Activated CD4-positive, alpha-beta memory T cell treated with anti-CD3 and anti-CD28 coated beads for 36 hours (primary cell): Measurements from ENCODE around the gene SNTA1. TPM values are rescaled to one million over a fixed set of nuclear protein-coding genes. Genes with fewer than 3 reads are reported as not detected.
"Not testable (repeated sequence)": the region's sequence is repeated elsewhere in the genome, so short reads cannot be mapped to it uniquely, and the experiment has no call there.

ENCODE experiments used
- CTCF ChIA-PET: fragments of 350-600 bp; sonication (Branson Sonifier 250); formaldehyde crosslinking; loops from one replicate; lab custom pipeline; 2021; ENCODE audit warnings: antibody characterized with exemption, inconsistent platforms; lab: Charles Lee
- POLR2A ChIA-PET: fragments of 350-600 bp; sonication (Branson Sonifier 250); formaldehyde crosslinking; loops from one replicate; lab custom pipeline; 2021; ENCODE audit warnings: antibody characterized with exemption; lab: Charles Lee
- DNase-seq: peaks from one replicate; pipeline ENCODE4 v3.0.0-alpha.2; 2020
- H3K27ac Mint-ChIP-seq: one replicate; pipeline ENCODE4 v1.8.0; 2021; ENCODE audit warnings: mixed read lengths
- H3K27me3 Mint-ChIP-seq: one replicate; pipeline ENCODE4 v1.8.0; 2021; ENCODE audit warnings: mixed read lengths
- H3K36me3 Mint-ChIP-seq: one replicate; pipeline ENCODE4 v1.8.0; 2021; ENCODE audit warnings: mixed read lengths
- H3K4me1 Mint-ChIP-seq: one replicate; pipeline ENCODE4 v1.8.0; 2021; ENCODE audit warnings: low read depth, mixed read lengths
- H3K4me3 Mint-ChIP-seq: one replicate; pipeline ENCODE4 v1.8.0; 2021; ENCODE audit warnings: mild to moderate bottlenecking, mixed read lengths
- H3K9me3 Mint-ChIP-seq: one replicate; pipeline ENCODE4 v1.8.0; 2021; ENCODE audit warnings: mixed read lengths
- intact Hi-C: fragments of 100-400 bp; cut with micrococcal nuclease; formaldehyde crosslinking; loops from one replicate; pipeline ENCODE4 v1.15.1; 2023
- total RNA-seq, 2 experiments: library from RNA; stranded (reverse); gene quantifications; one replicate each; pipeline ENCODE4 v1.2.3, GENCODE V29; 2021

SNTA1 gene
- total RNA-seq, 2 experiments from 2014 or later = 5.6 to 5.7 TPM

- Mint-ChIP-seq H3K27me3 (no peaks in the 10 kb centered on the region), H3K36me3 (peaks cover 1% of the 10 kb centered on the region), H3K4me1 (peaks cover 35% of the 10 kb centered on the region), H3K9me3 (no peaks in the 10 kb centered on the region), H3K27ac (peak overlapping the region; percentile 86), H3K4me3 (peak overlapping the region; percentile 94)
- peak; percentile 18 for DNase-seq
- POLR2A ChIA-PET = interaction anchor here (0.6 to 1.3 kb wide), 3 partner anchors 33 to 88 kb away, joined by 3 to 5 read pairs (median 5); partner anchors contain the start of genes CBFA2T2 and SNTA1
- intact Hi-C loops = loop anchor here (1.0 to 5.0 kb wide), 2 partner anchors 41 to 265 kb away; partner anchors contain the start of genes ACTL10 and SNTA1
- CTCF ChIA-PET = interaction anchor here (0.7 to 1.7 kb wide), 2 partner anchors 265 to 267 kb away, joined by 5 to 14 read pairs; partner anchors contain the start of gene ACTL10
Measured at GRCh38 chr20:33401921-33402369, 41.6 kb downstream of the SNTA1 start.

- intact Hi-C loops = loop anchor here (1.0 to 5.0 kb wide), 2 partner anchors 42 to 266 kb away; partner anchors contain the start of genes ACTL10 and SNTA1
- H3K27ac Mint-ChIP-seq = peak within 1 kb of the TSS; percentile 86
- ChIA-PET POLR2A (interaction anchor here (0.6 to 1.3 kb wide), 3 partner anchors 32 to 89 kb away, joined by 3 to 5 read pairs (median 5); partner anchors contain the start of genes CBFA2T2 and SNTA1), CTCF (interaction anchor here (0.7 to 2.4 kb wide), 3 partner anchors 44 to 267 kb away, joined by 5 to 14 read pairs (median 10); partner anchors contain the start of gene ACTL10)
- H3K4me1 Mint-ChIP-seq = peaks cover 40% of the 10 kb centered on the region
- H3K27me3 Mint-ChIP-seq = no peaks in the 10 kb centered on the region
- DNase-seq = peak; percentile 91
- peaks cover 1% of the 10 kb centered on the region for H3K36me3 Mint-ChIP-seq
- no peaks in the 10 kb centered on the region for H3K9me3 Mint-ChIP-seq
- H3K4me3 Mint-ChIP-seq = peak within 1 kb of the TSS; percentile 94
Measured at GRCh38 chr20:33401184-33401920, 42.2 kb downstream of the SNTA1 start, which contains the start of gene CDK5RAP1. TSS of gene CDK5RAP1 (minus strand) at chr20:33401519. CDS start at chr20:33397064, 4,455 bp downstream.

GRCh38 chr20:33400812-33401183, 42.8 kb downstream of the SNTA1 start:
- Mint-ChIP-seq H3K27me3 (no peaks in the 10 kb centered on the region), H3K4me1 (peaks cover 44% of the 10 kb centered on the region), H3K4me3 (peak overlapping the region; percentile 94), H3K27ac (no peak overlapping the region), H3K36me3 (peaks cover 1% of the 10 kb centered on the region), H3K9me3 (no peaks in the 10 kb centered on the region)
- no peak for DNase-seq
- CTCF ChIA-PET = interaction anchor here (0.8 to 2.4 kb wide), 5 partner anchors 14 to 268 kb away, joined by 3 to 14 read pairs (median 3); partner anchors contain the start of gene SNTA1
- POLR2A ChIA-PET = interaction anchor here (1.0 to 1.3 kb wide), 2 partner anchors 31 to 43 kb away, joined by 5 read pairs; partner anchors contain the start of gene SNTA1
- intact Hi-C loops = loop anchor here (1.0 to 5.0 kb wide), 2 partner anchors 43 to 267 kb away; partner anchors contain the start of genes ACTL10 and SNTA1

GRCh38 chr20:33399924-33400323, 43.6 kb downstream of the SNTA1 start:
- H3K36me3 Mint-ChIP-seq = peaks cover 2% of the 10 kb centered on the region
- no peak for DNase-seq
- H3K4me1 Mint-ChIP-seq = peaks cover 44% of the 10 kb centered on the region
- H3K9me3 Mint-ChIP-seq = no peaks in the 10 kb centered on the region
- H3K4me3 Mint-ChIP-seq = peak overlapping the region; percentile 94
- no peaks in the 10 kb centered on the region for H3K27me3 Mint-ChIP-seq
- ChIA-PET POLR2A (no interaction called here), CTCF (interaction anchor here (1.2 to 2.4 kb wide), 3 partner anchors 13 to 45 kb away, joined by 3 to 10 read pairs (median 3); partner anchors contain the start of gene SNTA1)
- no peak overlapping the region for H3K27ac Mint-ChIP-seq
- intact Hi-C loops = loop anchor here (5.0 kb wide), 1 partner anchor 267 kb away; the partner anchor contains the start of gene ACTL10

GRCh38 chr20:33394718-33395117, 48.8 kb downstream of the SNTA1 start:
- CTCF ChIA-PET = interaction anchor here (1.3 kb wide), 1 partner anchor 50 kb away, joined by 3 read pairs; no protein-coding TSS in a partner anchor
- H3K27me3 Mint-ChIP-seq = no peaks in the 10 kb centered on the region
- no peaks in the 10 kb centered on the region for H3K9me3 Mint-ChIP-seq
- peaks cover 29% of the 10 kb centered on the region for H3K4me1 Mint-ChIP-seq
- H3K36me3 Mint-ChIP-seq = peaks cover 27% of the 10 kb centered on the region
- no peak overlapping the region for H3K4me3 Mint-ChIP-seq
- no peak overlapping the region for H3K27ac Mint-ChIP-seq
- intact Hi-C loops = no loop called here
- no peak for DNase-seq
- POLR2A ChIA-PET = no interaction called here

- POLR2A ChIA-PET = no interaction called here
- Mint-ChIP-seq H3K27ac (no peak overlapping the region), H3K27me3 (no peaks in the 10 kb centered on the region), H3K4me1 (peaks cover 21% of the 10 kb centered on the region), H3K4me3 (no peak overlapping the region), H3K9me3 (no peaks in the 10 kb centered on the region), H3K36me3 (peaks cover 29% of the 10 kb centered on the region)
- CTCF ChIA-PET = interaction anchor here (1.3 kb wide), 1 partner anchor 51 kb away, joined by 3 read pairs; no protein-coding TSS in a partner anchor
- intact Hi-C loops = no loop called here
- no peak for DNase-seq
Measured at GRCh38 chr20:33393609-33394008, 50.0 kb downstream of the SNTA1 start.

- Mint-ChIP-seq H3K4me1 (peaks cover 9% of the 10 kb centered on the region), H3K9me3 (no peaks in the 10 kb centered on the region), H3K36me3 (peaks cover 37% of the 10 kb centered on the region), H3K4me3 (no peak overlapping the region), H3K27ac (no peak overlapping the region), H3K27me3 (no peaks in the 10 kb centered on the region)
- POLR2A ChIA-PET = no interaction called here
- CTCF ChIA-PET = no interaction called here
- DNase-seq = no peak
- intact Hi-C loops = no loop called here
Measured at GRCh38 chr20:33391722-33392415, 51.7 kb downstream of the SNTA1 start.

- H3K4me3 Mint-ChIP-seq, DNase-seq, H3K9me3 Mint-ChIP-seq, POLR2A ChIA-PET, H3K4me1 Mint-ChIP-seq, intact Hi-C loops, CTCF ChIA-PET, H3K27ac Mint-ChIP-seq, H3K27me3 Mint-ChIP-seq: not testable (repeated sequence)
- peaks cover 46% of the 10 kb centered on the region for H3K36me3 Mint-ChIP-seq
Measured at GRCh38 chr20:33389326-33389725, 54.2 kb downstream of the SNTA1 start.

- intact Hi-C loops = no loop called here
- Mint-ChIP-seq H3K27me3 (no peaks in the 10 kb centered on the region), H3K9me3 (no peaks in the 10 kb centered on the region), H3K4me1 (no peaks in the 10 kb centered on the region), H3K36me3 (peaks cover 43% of the 10 kb centered on the region), H3K27ac (no peak overlapping the region), H3K4me3 (no peak overlapping the region)
- ChIA-PET POLR2A (no interaction called here), CTCF (no interaction called here)
- DNase-seq = no peak
Measured at GRCh38 chr20:33388268-33388667, 55.3 kb downstream of the SNTA1 start.

GRCh38 chr20:33387177-33387576, 56.4 kb downstream of the SNTA1 start:
- Mint-ChIP-seq H3K27ac (no peak overlapping the region), H3K4me1 (no peaks in the 10 kb centered on the region), H3K36me3 (peaks cover 41% of the 10 kb centered on the region), H3K27me3 (no peaks in the 10 kb centered on the region), H3K4me3 (no peak overlapping the region), H3K9me3 (no peaks in the 10 kb centered on the region)
- ChIA-PET POLR2A (no interaction called here), CTCF (interaction anchor here (0.6 to 0.8 kb wide), 2 partner anchors 13 to 50 kb away, joined by 3 read pairs; no protein-coding TSS in a partner anchor)
- intact Hi-C loops = no loop called here
- no peak for DNase-seq

- ChIA-PET POLR2A (no interaction called here), CTCF (interaction anchor here (0.6 to 0.8 kb wide), 2 partner anchors 14 to 49 kb away, joined by 3 read pairs; no protein-coding TSS in a partner anchor)
- no peaks in the 10 kb centered on the region for H3K27me3 Mint-ChIP-seq
- H3K27ac Mint-ChIP-seq = no peak overlapping the region
- intact Hi-C loops = no loop called here
- no peaks in the 10 kb centered on the region for H3K4me1 Mint-ChIP-seq
- H3K4me3 Mint-ChIP-seq = no peak overlapping the region
- no peaks in the 10 kb centered on the region for H3K9me3 Mint-ChIP-seq
- DNase-seq = no peak
- H3K36me3 Mint-ChIP-seq = peaks cover 35% of the 10 kb centered on the region
Measured at GRCh38 chr20:33386673-33387072, 56.9 kb downstream of the SNTA1 start.
